T-helper 1 cell (primary cell): Measurements from ENCODE around the gene TCP11L2.
A peak's percentile ranks its signal among the peaks of the same experiment; 100 is the strongest.

Experiments used
- DNase-seq, 5 donors: peaks; one replicate each; pipeline ENCODE4 v3.0.0-alpha.2; 2012 to 2020
- total RNA-seq, 4 donors: gene quantifications; one replicate each; lab custom pipeline; 2026; lab: John Stamatoyannopoulos, UW

TCP11L2 gene
- 92.8 to 139 (median 113) reads per million in 4 donors for total RNA-seq

- DNase-seq, result peak; percentile 84 to 91 (median 86)
These were observed at the start of gene TCP11L2 for GRCh38 chr12:106302401-106303201. Gene TCP11L2 (plus strand): TSS chr12:106302733. CDS start chr12:106311076, 8,343 bp downstream.

- no peak for DNase-seq
These were observed 47.8 kb upstream of the TCP11L2 start for GRCh38 chr12:106254724-106255123.

GRCh38 chr12:106255493-106255892 lies 47.0 kb upstream of the TCP11L2 start:
- DNase-seq, result no peak

GRCh38 chr12:106255952-106256351 lies 46.6 kb upstream of the TCP11L2 start:
- DNase-seq, result no peak

GRCh38 chr12:106256524-106256923 lies 46.0 kb upstream of the TCP11L2 start:
- no peak for DNase-seq

- DNase-seq, result no peak
These were observed 44.3 kb upstream of the TCP11L2 start for GRCh38 chr12:106258226-106258625.

GRCh38 chr12:106258935-106259334 lies 43.6 kb upstream of the TCP11L2 start:
- DNase-seq, result no peak

- no peak for DNase-seq
These were observed 37.4 kb upstream of the TCP11L2 start for GRCh38 chr12:106265116-106265515.

GRCh38 chr12:106267535-106267934 lies 35.0 kb upstream of the TCP11L2 start:
- peak in 1 of 5 donors; percentile 27 for DNase-seq

- DNase-seq, result no peak
These were observed 33.3 kb upstream of the TCP11L2 start for GRCh38 chr12:106269150-106269771.

- DNase-seq, result no peak
These were observed 30.7 kb upstream of the TCP11L2 start for GRCh38 chr12:106271575-106272505.

- DNase-seq, result no peak
These were observed 29.0 kb upstream of the TCP11L2 start for GRCh38 chr12:106273491-106273890.

GRCh38 chr12:106274012-106274411 lies 28.5 kb upstream of the TCP11L2 start:
- DNase-seq, result no peak

GRCh38 chr12:106274575-106275121 lies 27.9 kb upstream of the TCP11L2 start:
- no peak for DNase-seq

- DNase-seq, result no peak
These were observed 27.1 kb upstream of the TCP11L2 start for GRCh38 chr12:106275458-106275857.

GRCh38 chr12:106276032-106276740 lies 26.3 kb upstream of the TCP11L2 start:
- DNase-seq, result no peak

GRCh38 chr12:106280106-106280505 lies 22.4 kb upstream of the TCP11L2 start:
- DNase-seq, result no peak

GRCh38 chr12:106281056-106281782 lies 21.3 kb upstream of the TCP11L2 start:
- no peak for DNase-seq

- no peak for DNase-seq
These were observed 20.7 kb upstream of the TCP11L2 start for GRCh38 chr12:106281804-106282203.

- DNase-seq, result peak in 4 of 5 donors; percentile 24 to 48 (median 27)
These were observed 20.0 kb upstream of the TCP11L2 start for GRCh38 chr12:106282457-106283097.
